Activated CD4-positive, alpha-beta T cell treated with anti-CD3 and anti-CD28 coated beads for 48 hours (primary cell): ENCODE results near the gene NEK8.

Source experiments
- DNase-seq: peaks from one replicate; pipeline ENCODE4 v3.0.0-alpha.2; 2020

Gene NEK8

GRCh38 chr17:28745786-28746411 is 17.3 kb downstream of the NEK8 start:
- DNase-seq = no peak

DNA sequence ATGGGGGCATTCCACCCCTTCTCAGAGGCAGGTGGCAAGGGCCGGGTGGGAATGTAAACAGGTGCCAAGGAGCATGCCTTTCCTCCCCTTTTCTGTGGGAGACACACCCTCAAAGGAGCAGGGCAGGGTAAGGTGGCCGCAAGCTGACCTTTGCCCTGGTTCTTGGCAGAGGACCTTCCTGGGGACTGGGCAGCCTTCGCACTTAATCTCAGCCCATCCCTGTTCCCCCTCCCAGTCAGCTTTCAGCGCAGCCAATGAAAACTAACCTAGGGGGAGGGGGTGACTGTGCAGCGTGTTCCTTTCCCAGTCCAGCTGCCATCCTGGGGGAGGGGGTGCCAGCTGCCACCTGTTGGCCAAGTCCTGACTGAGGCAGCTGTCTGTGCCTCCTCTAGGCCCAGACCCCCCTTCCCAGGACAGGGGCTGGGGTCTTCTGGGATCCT is 18.0 kb downstream of the NEK8 start:
- DNase-seq = no peak

GRCh38 chr17:28747051-28747691 is 18.6 kb downstream of the NEK8 start:
- no peak for DNase-seq

- DNase-seq = no peak
Observed at GRCh38 chr17:28747801-28748750, 19.5 kb downstream of the NEK8 start.

- no peak for DNase-seq
Observed at GRCh38 chr17:28748852-28749515, 20.4 kb downstream of the NEK8 start.

GRCh38 chr17:28749516-28750177 is 21.1 kb downstream of the NEK8 start:
- no peak for DNase-seq

- DNase-seq = peak; percentile 94
Observed at GRCh38 chr17:28750178-28751047, 21.8 kb downstream of the NEK8 start.

DNA sequence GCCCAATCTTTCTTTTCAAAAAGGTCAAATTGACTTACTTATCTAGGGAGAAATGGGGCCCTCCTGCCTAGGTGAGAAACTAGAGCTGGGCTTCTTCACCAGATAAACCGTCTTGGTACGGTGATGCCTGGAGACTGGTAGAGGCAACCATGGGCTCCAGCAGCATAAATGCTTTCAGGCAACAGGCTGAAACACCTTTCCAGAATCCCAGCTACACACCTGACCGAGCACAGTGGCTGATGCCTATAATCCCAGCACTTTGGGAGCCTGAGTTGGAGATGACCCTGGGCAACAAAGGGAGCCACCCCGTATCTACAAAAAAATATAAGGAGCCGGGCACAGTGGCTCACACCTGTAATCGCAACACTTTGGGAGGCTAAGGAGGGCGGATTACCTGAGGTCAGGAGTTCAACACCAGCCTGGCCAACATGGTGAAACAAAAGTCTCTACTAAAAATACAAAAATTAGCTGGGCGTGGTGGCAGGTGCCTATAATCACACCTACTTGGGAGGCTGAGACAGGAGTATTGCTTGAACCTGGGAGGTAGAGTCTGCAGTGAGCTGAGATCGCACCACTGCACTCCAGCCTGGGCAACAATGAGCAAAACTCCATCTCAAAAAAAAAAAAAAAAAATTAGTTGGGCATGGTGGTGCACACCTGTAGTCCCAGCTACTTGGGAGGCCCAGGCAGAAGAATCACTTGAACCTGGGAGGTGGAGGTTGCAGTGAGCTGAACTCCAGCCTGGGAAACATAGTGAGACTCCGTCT is 23.2 kb downstream of the NEK8 start:
- no peak for DNase-seq

DNA sequence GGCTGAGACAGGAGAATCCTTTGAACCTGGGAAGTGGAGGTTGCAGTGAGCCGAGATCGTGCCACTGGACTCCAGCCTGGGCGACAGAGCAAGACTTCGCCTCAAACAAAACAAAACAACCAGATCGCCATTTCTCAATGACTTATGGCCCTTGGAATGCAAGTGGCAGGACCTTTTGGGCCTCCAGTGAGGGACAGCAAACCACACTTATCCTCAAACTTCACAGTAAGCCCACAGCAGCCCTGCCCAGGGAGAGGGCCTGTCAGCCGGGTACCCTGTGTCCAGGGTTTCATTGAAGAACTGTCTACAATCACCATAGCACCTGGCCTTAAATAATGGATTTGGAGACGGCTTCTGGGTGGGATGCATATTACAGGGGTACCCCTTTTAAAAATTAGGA is 26.9 kb downstream of the NEK8 start:
- no peak for DNase-seq

- DNase-seq = no peak
Observed at GRCh38 chr17:28756049-28756804, 27.6 kb downstream of the NEK8 start.

- no peak for DNase-seq
Observed at GRCh38 chr17:28758411-28759121, 30.0 kb downstream of the NEK8 start.

DNA sequence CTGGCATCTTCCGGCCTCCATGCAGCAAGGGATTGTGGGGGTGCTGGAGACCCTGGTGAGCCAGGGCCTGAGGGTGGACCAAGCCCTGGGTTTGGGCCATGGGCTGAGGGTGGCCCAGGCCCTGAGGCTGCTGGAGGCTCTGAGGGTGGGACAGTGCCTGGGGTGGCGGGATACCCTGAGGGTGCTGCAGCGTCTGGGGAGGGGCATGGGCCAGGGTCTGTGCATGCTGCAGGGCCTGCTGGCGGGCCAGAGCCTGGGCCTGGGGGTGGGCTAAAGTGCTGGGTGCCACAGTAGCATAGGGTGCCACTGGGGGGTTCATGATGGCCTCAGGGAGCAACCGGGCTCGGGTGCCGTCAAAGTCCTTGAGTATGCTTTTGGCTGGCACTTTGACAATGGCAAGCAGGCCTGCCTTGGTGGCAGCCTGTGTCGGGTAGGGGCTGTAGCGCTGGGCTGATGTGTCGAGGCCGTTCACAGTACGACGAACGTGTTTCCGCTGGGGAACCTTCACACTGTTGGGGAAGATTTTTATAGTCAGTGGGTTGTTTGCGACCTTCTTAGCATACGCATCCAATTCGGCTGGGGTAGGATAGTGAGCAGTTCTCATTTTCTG is 30.8 kb downstream of the NEK8 start:
- no peak for DNase-seq

GRCh38 chr17:28760601-28761562 is 32.3 kb downstream of the NEK8 start:
- no peak for DNase-seq

GRCh38 chr17:28763137-28763799 is 34.7 kb downstream of the NEK8 start:
- no peak for DNase-seq

DNA sequence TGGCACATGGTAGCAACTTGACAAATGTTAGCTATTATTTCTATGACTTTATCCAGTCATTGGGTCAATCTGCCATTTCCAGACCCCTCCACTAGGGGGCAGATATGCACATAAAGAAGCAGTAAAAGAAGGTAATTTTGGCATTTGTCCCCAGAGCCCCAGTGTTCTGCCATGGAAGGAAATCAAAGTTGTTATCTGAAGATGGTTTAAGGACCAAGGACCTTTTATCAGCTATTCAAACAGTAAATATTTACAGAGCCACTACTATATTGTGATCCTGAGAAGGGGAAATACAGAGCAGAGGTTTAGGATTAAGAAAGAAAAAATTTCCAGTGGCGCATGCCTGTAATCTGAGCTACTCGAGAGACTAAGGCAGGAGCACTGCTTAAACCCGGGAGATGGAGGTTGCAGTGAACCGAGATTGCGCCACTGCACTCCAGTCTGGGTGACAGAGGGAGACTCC is 35.2 kb downstream of the NEK8 start:
- peak; percentile 87 for DNase-seq

DNA sequence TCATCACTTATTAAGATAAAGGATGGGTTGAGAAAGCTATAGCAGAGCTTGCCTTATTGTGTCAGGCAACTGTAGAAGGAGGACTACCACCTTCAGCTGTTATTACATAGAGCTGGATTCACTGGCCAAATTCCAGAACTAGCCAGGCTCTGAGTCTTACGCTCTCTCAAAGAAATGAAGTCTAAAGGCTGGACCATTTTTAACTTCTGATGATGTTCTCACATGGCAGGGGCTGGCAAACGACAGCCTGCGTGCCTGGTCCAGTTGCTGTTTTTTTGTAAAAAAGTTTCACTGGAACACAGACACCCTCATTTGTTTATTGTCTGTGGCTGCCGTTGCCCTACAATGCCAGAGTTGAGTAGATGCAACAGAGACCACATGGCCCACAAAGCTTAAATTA is 36.5 kb downstream of the NEK8 start:
- DNase-seq = no peak

GRCh38 chr17:28773736-28774135 is 45.1 kb downstream of the NEK8 start:
- DNase-seq = no peak
